NK-92 (cell line): ENCODE results near the gene NTM.

Experiments used
- DNase-seq: peaks from one replicate; lab custom pipeline; 2025; ENCODE audit not compliant: unreplicated experiment; lab: John Stamatoyannopoulos, UW

The NTM gene

GRCh38 chr11:131979364-131979763 lies 608.9 kb downstream of the NTM start:
- no peak for DNase-seq

- no peak for DNase-seq
Observed at GRCh38 chr11:131980199-131980598, 609.8 kb downstream of the NTM start.

GRCh38 chr11:131980888-131981668 lies 610.7 kb downstream of the NTM start:
- DNase-seq = no peak

- DNase-seq = no peak
Observed at GRCh38 chr11:131982154-131982553, 611.7 kb downstream of the NTM start.

GRCh38 chr11:131985846-131986301 lies 615.5 kb downstream of the NTM start:
- no peak for DNase-seq

GRCh38 chr11:131987703-131988102 lies 617.3 kb downstream of the NTM start:
- DNase-seq = no peak

- no peak for DNase-seq
Observed at GRCh38 chr11:131991606-131992005, 621.2 kb downstream of the NTM start.

- no peak for DNase-seq
Observed at GRCh38 chr11:131993246-131993645, 622.8 kb downstream of the NTM start.

- DNase-seq = no peak
Observed at GRCh38 chr11:131998020-131998419, 627.6 kb downstream of the NTM start.

- no peak for DNase-seq
Observed at GRCh38 chr11:131999084-131999483, 628.7 kb downstream of the NTM start.

GRCh38 chr11:131999955-132000354 lies 629.5 kb downstream of the NTM start:
- DNase-seq = no peak

GRCh38 chr11:132005887-132006286 lies 635.5 kb downstream of the NTM start:
- no peak for DNase-seq

GRCh38 chr11:132006884-132007580 lies 636.6 kb downstream of the NTM start:
- DNase-seq = no peak

GRCh38 chr11:132008226-132008625 lies 637.8 kb downstream of the NTM start:
- DNase-seq = no peak

- DNase-seq = no peak
Observed at GRCh38 chr11:132008872-132009271, 638.5 kb downstream of the NTM start.

GRCh38 chr11:132020001-132020400 lies 649.6 kb downstream of the NTM start:
- DNase-seq = no peak

- no peak for DNase-seq
Observed at GRCh38 chr11:132022285-132022684, 651.9 kb downstream of the NTM start.

- no peak for DNase-seq
Observed at GRCh38 chr11:132022733-132023478, 652.5 kb downstream of the NTM start.

GRCh38 chr11:132024587-132025295 lies 654.3 kb downstream of the NTM start:
- DNase-seq = no peak

- no peak for DNase-seq
Observed at GRCh38 chr11:132026746-132027145, 656.3 kb downstream of the NTM start.
